Activated CD4-positive, alpha-beta T cell treated with anti-CD3 and anti-CD28 coated beads, Interleukin-2, amount 10 ng/mL, durations not matched to agents 7 days and 5 days (primary cell): ENCODE data around the gene PPP2R2D. TPM values are rescaled to one million over a fixed set of nuclear protein-coding genes. Genes with fewer than 3 reads are reported as not detected.

Experiments
- CTCF ChIA-PET: fragments of 350-600 bp; sonication (Branson Sonifier 250); formaldehyde crosslinking; loops from one replicate; lab custom pipeline; 2021; ENCODE audit warnings: antibody characterized with exemption; lab: Charles Lee
- POLR2A ChIA-PET: fragments of 350-600 bp; sonication (Branson Sonifier 250); formaldehyde crosslinking; loops from one replicate; lab custom pipeline; 2021; ENCODE audit warnings: antibody characterized with exemption; lab: Charles Lee
- DNase-seq: peaks from one replicate; pipeline ENCODE4 v3.0.0-alpha.2; 2020
- H3K27ac Mint-ChIP-seq: one replicate; pipeline ENCODE4 v1.8.0; 2021; ENCODE audit warnings: mild to moderate bottlenecking, moderate library complexity, mixed read lengths
- H3K27me3 Mint-ChIP-seq: one replicate; pipeline ENCODE4 v1.8.0; 2021; ENCODE audit warnings: mixed read lengths
- H3K36me3 Mint-ChIP-seq: one replicate; pipeline ENCODE4 v1.8.0; 2021; ENCODE audit warnings: low read depth, mixed read lengths
- H3K4me1 Mint-ChIP-seq: one replicate; pipeline ENCODE4 v1.8.0; 2021; ENCODE audit warnings: mixed read lengths
- H3K4me3 Mint-ChIP-seq: one replicate; pipeline ENCODE4 v1.8.0; 2021; ENCODE audit warnings: mild to moderate bottlenecking, moderate library complexity, mixed read lengths
- H3K9me3 Mint-ChIP-seq: one replicate; pipeline ENCODE4 v1.8.0; 2021; ENCODE audit warnings: mixed read lengths
- total RNA-seq, 2 experiments: library from RNA; stranded (reverse); gene quantifications; one replicate each; pipeline ENCODE4 v1.2.3, GENCODE V29; 2021

PPP2R2D gene
- total RNA-seq, 2 experiments from 2014 or later: 38.5 to 43.1 TPM

DNA sequence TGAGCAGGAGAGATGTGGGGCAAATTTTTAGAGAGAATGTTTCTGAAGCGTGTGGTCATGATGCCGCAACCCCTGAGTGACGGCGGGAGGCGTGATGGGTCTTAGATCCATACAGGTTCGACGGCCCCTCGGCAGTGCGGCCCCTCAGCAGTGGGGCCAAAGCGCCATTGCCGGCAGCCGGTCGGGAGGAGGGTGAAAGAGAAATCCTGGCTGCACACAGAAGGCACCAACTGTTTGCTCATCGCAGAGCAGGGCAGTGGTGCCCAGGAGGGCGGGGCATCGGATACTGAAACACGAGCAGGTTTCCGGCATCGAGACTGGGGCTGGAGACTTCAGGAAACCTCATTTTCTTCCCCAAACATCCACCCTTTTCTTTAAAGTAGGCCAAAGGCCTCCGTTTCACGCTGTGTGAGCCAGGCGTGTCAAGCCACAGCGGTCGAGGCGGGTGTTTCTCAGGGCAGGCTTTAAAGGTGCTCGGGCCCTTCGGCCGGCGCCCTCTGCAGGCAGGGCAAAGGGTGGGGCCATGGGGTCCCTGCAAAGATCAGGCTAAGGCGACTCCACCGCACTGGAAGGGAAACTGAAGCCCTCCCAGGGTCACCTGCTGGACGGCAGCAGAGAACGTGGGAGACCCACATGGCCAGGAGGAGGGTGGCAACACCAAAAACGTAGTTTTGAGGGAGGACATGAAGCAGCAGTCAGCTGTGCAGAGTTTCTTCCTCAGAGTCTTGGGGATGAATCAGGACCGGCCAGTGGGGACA, 42.0 kb upstream of the PPP2R2D start:
- CTCF ChIA-PET: no interaction called here
- no peaks in the 10 kb centered on the region for H3K4me1 Mint-ChIP-seq

DNA sequence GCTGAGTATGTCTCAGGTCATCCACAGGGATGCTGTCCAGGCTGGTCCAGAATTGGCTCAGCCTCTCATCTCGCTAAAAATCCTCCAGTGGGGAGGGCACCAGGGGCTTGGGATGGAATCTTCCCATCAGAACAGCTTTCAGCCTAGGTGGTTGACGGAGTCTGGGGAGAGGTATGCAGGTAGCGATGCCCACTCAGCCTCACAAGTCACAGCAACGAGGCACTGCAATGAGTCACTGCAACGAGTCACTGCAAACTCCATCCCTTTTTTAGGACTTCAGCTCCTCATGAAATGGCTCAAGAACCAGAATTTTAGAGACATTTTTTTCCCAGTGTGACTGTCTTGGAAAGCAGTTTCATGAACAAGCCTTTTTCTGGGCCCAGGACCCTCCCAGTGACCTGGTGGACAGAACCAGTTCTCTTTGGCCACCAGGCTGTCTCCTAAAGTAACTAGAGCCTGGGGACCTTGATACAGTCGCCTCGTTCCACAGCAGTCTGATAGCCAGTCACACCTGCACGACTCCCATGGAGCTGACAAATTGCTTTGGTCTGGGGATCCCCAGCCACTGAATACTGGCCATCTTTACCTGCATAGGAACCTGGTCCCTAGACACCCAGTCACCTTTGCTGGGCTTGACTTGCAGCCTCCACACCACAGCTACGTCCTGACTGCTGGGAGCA, 41.3 kb upstream of the PPP2R2D start:
- Mint-ChIP-seq H3K4me3 (no peak overlapping the region), H3K9me3 (no peaks in the 10 kb centered on the region), H3K27me3 (peaks cover 6% of the 10 kb centered on the region), H3K27ac (no peak overlapping the region), H3K36me3 (no peaks in the 10 kb centered on the region), H3K4me1 (no peaks in the 10 kb centered on the region)
- CTCF ChIA-PET: interaction anchor here (1.1 kb wide), 1 partner anchor 26 kb away, joined by 3 read pairs; no protein-coding TSS in a partner anchor
- POLR2A ChIA-PET: no interaction called here
- no peak for DNase-seq

More for the DNA sequence above, 42.0 kb upstream of the PPP2R2D start:
- Mint-ChIP-seq H3K27ac (no peak overlapping the region), H3K9me3 (no peaks in the 10 kb centered on the region), H3K27me3 (peaks cover 6% of the 10 kb centered on the region), H3K4me3 (no peak overlapping the region), H3K36me3 (no peaks in the 10 kb centered on the region)
- no peak for DNase-seq
- POLR2A ChIA-PET: no interaction called here

DNA sequence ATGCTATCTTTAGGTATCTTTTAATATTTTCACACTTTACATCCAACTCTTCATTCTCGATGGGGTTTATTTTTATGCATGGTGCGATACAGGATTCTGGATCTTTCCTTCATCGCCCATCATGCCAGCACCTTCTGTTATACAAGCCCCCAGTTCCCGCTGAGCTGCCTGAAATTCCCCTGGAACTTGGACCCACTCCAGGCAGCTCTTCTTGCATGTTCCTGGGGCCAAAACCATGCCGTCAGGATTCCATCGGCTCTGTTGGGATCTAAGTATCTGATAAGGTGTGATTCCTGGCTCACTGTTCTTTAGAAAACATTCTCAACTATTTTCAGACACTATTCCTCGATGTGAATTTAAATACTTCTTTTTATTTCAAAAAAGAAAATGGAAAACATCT, 40.5 kb upstream of the PPP2R2D start:
- no peaks in the 10 kb centered on the region for H3K36me3 Mint-ChIP-seq
- no peaks in the 10 kb centered on the region for H3K4me1 Mint-ChIP-seq
- no peak overlapping the region for H3K4me3 Mint-ChIP-seq
- no peaks in the 10 kb centered on the region for H3K9me3 Mint-ChIP-seq
- H3K27me3 Mint-ChIP-seq: peaks cover 6% of the 10 kb centered on the region
- H3K27ac Mint-ChIP-seq: no peak overlapping the region
- CTCF ChIA-PET: interaction anchor here (1.1 kb wide), 1 partner anchor 25 kb away, joined by 3 read pairs; no protein-coding TSS in a partner anchor
- POLR2A ChIA-PET: no interaction called here
- no peak for DNase-seq

DNA sequence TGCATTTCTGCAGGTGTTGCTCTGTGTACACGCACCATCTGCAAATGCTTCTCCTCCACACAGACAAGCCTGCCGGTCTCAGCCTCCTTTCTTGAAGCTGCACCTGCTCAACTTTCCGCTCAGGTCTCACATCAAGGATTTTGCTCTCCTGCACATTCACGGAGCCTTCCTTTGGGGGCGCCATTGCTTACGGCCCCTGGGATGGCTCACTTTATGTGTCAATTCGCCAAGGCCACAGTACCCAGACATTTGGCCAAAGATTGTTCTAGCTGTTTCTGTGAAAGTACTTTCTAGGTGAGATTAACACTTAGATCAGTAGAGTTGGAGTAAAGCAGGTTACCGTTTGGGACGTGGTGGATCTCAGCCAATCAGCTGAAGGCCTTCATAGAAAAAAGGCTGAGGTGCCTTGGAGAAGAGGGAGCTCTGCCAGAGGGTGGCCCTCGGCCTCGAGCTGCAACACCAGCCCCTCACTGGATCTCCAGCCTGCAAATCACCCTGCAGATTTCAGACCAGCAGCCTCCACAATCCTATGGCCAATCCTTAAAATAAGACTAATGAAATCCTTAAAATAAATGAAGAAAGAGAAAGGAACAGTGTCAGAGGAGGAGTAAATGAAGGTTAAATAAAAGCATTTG, 39.9 kb upstream of the PPP2R2D start:
- Mint-ChIP-seq H3K27me3 (peaks cover 6% of the 10 kb centered on the region), H3K4me1 (no peaks in the 10 kb centered on the region), H3K36me3 (no peaks in the 10 kb centered on the region), H3K4me3 (no peak overlapping the region), H3K27ac (no peak overlapping the region), H3K9me3 (no peaks in the 10 kb centered on the region)
- ChIA-PET POLR2A (no interaction called here), CTCF (no interaction called here)
- DNase-seq: no peak

DNA sequence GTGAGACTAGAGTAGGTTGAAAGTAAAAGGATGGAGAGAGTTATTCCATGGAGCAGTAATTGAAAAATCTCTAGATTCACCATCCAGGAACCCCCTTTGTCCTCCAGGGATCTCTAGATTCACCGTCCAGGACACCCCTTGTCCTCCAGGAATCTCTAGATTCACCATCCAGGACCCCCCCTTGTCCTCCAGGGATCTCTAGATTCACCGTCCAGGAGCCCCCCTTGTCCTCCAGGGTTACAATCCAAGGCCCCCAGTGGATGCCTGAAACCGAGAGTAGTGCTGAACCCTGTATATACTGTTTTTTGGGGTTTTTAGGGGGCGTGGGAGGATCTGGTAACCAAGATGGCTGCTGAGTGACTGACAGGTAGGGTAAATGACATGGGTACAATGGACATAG, 38.3 kb upstream of the PPP2R2D start:
- Mint-ChIP-seq H3K36me3 (no peaks in the 10 kb centered on the region), H3K9me3 (no peaks in the 10 kb centered on the region), H3K27ac (no peak overlapping the region), H3K4me1 (no peaks in the 10 kb centered on the region), H3K4me3 (no peak overlapping the region), H3K27me3 (peaks cover 6% of the 10 kb centered on the region)
- POLR2A ChIA-PET: no interaction called here
- CTCF ChIA-PET: no interaction called here
- no peak for DNase-seq

DNA sequence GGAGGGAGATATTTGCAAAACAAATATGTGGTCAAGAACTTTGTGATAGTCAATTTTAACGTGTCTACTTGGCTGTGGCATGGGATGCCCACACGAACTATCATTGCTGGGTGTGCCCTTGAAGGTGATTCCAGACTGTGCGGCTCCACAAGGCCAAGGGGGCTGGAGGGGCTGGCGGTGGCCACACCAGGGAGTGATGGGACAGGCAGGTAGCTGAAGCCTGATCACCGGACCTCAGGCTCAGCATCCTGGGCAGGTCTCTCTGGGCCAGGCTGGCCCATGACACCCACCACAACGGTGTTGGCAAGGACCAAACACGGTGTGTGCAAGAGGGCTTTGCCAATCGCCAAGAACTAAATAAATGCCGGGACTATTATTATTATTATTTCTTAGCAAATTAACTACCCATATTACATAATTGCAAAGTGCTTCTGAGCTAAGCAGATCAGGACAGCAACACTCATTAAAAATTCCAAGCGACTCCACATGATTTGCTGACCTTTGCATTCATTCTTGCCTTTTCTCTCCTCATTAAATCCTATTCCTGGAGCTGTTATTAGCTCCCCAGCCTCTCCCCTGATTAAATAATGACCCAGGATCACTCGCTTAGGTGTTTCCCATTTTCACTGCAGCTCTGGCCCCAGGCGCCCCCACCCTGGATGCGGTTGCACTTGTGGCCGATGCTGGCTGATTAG, 35.4 kb upstream of the PPP2R2D start:
- Mint-ChIP-seq H3K4me1 (no peaks in the 10 kb centered on the region), H3K9me3 (no peaks in the 10 kb centered on the region)
- DNase-seq: no peak

DNA sequence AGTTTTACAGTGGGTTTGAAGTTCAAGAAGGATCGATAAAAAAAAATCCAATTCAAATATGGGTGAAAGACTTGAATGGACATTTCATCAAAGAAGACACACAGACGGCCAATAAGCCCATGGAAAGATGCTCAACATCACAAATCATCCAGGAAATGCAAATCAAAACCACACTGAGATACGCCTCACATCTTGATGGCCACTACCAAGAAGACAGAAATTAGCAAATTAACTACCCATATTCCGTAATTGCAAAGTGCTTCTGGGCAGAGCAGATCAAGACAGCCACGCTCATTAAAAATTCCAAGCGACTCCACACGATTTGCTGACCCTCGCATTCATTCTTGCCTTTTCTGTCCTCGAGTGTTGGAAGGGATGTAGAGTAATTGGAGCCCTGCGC, 34.1 kb upstream of the PPP2R2D start:
- POLR2A ChIA-PET: no interaction called here
- no peak overlapping the region for H3K4me3 Mint-ChIP-seq
- H3K4me1 Mint-ChIP-seq: no peaks in the 10 kb centered on the region
- DNase-seq: no peak
- H3K27me3 Mint-ChIP-seq: no peaks in the 10 kb centered on the region
- H3K9me3 Mint-ChIP-seq: no peaks in the 10 kb centered on the region
- H3K27ac Mint-ChIP-seq: no peak overlapping the region
- CTCF ChIA-PET: no interaction called here
- H3K36me3 Mint-ChIP-seq: no peaks in the 10 kb centered on the region

More for the DNA sequence above, 35.4 kb upstream of the PPP2R2D start:
- H3K4me3 Mint-ChIP-seq: no peak overlapping the region
- no peak overlapping the region for H3K27ac Mint-ChIP-seq
- POLR2A ChIA-PET: no interaction called here
- peaks cover 6% of the 10 kb centered on the region for H3K27me3 Mint-ChIP-seq
- no peaks in the 10 kb centered on the region for H3K36me3 Mint-ChIP-seq
- CTCF ChIA-PET: no interaction called here

DNA sequence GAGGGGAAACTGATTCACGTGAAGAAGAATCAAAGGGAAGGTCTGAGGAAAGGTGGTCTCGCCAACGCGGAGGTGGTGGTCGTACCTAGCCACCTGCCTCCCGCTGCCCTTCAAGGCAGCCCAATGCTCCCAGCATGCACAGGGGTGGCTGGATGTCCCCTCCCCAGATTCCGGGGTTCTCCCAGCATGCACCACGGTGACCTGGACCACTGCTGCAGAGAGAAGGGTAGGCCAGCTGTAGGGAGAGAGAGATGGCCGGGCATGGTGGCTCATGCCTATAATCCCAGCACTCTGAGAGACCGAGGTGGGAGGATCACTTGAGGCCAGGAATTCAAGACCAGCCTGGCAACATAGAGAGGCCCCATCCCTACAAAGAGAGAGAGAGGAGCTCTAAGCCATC, 32.4 kb upstream of the PPP2R2D start:
- ChIA-PET CTCF (no interaction called here), POLR2A (no interaction called here)
- no peaks in the 10 kb centered on the region for H3K36me3 Mint-ChIP-seq

DNA sequence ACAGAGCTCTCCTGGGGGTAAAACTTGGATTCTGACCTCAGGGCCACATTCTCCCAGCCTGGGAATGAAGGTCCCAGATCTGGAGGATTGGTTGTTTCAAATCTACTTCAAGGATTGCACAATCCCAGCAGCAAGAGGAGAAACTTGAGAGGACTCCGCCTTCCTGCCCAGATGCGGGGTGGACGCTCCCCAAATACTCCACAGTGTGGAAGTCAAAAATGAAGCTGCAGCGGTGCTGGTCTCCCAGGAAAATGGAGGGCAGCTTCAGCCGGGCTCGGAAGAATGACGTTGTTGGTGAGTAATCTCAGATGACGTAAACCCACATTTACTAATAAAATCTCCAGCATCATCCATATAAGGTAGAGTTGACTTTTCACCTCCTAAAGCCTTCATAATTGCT, 31.5 kb upstream of the PPP2R2D start:
- ChIA-PET CTCF (no interaction called here), POLR2A (no interaction called here)
- no peaks in the 10 kb centered on the region for H3K9me3 Mint-ChIP-seq

More for the DNA sequence above, 32.4 kb upstream of the PPP2R2D start:
- H3K4me3 Mint-ChIP-seq: no peak overlapping the region
- H3K9me3 Mint-ChIP-seq: no peaks in the 10 kb centered on the region
- H3K27me3 Mint-ChIP-seq: no peaks in the 10 kb centered on the region
- no peaks in the 10 kb centered on the region for H3K4me1 Mint-ChIP-seq
- H3K27ac Mint-ChIP-seq: no peak overlapping the region
- DNase-seq: no peak

DNA sequence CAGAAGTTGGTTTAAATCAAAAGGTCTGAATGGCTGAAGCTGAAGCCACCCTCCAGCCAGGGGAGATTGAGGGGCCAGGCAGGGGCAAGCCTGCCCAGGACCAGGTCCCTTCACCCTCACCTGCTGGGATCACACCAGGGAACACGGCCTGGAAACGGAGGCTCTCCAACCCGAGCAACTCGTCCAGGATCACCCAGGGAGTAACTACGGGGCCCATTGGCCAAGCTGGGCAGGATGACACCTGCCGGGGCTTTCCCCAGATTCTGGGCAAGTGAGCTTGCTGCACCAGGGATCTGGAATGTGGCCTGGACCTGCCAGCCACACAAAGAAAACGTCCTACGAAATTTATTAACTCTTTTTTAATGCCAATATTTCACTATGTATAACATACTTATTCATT, 30.4 kb upstream of the PPP2R2D start:
- no peak overlapping the region for H3K4me3 Mint-ChIP-seq
- peaks cover 1% of the 10 kb centered on the region for H3K4me1 Mint-ChIP-seq
- no peaks in the 10 kb centered on the region for H3K27me3 Mint-ChIP-seq
- CTCF ChIA-PET: no interaction called here
- DNase-seq: no peak
- H3K36me3 Mint-ChIP-seq: no peaks in the 10 kb centered on the region
- H3K27ac Mint-ChIP-seq: no peak overlapping the region
- H3K9me3 Mint-ChIP-seq: no peaks in the 10 kb centered on the region
- POLR2A ChIA-PET: no interaction called here

More for the DNA sequence above, 31.5 kb upstream of the PPP2R2D start:
- H3K36me3 Mint-ChIP-seq: no peaks in the 10 kb centered on the region
- DNase-seq: no peak
- no peaks in the 10 kb centered on the region for H3K27me3 Mint-ChIP-seq
- H3K27ac Mint-ChIP-seq: no peak overlapping the region
- no peaks in the 10 kb centered on the region for H3K4me1 Mint-ChIP-seq
- H3K4me3 Mint-ChIP-seq: no peak overlapping the region

DNA sequence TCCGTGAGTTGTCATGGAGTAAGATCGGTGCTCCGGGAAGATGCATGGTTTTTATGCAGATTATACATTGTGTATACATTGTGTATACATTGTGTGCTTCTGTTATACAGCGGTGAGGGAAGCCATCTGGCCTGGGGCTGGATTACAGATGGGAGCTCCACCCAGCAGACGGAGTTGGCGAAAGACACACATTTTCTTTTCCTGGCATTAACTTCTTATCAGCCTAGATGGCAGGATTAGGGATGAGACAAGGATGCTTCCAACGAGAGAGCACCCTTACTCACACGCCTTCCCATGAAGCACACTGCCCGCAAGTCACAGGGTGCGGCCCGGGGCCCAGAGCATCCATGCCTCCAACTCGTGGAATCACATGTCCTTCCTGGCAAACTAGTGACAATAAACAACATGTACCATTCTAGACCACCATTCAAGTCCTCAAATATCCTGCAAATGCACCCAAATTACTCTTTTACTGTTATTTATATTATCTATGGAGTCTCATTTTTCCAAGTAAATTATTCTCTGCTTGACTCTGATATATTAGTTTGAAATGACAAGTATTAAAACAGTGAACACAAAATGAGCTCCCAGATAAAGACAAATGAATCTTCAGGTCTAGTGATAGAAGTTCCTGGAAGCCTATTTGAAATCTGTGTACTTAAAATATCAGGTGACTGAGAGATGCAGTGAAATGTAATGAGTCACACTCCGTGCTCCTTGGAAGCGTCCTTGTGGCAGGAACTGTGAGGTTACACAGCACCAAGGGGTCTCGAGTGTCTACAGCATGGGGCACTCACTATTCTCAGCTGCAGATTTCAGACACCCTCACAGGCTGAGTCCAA, 29.8 kb upstream of the PPP2R2D start:
- no peaks in the 10 kb centered on the region for H3K36me3 Mint-ChIP-seq
- POLR2A ChIA-PET: no interaction called here
- no peaks in the 10 kb centered on the region for H3K27me3 Mint-ChIP-seq
- H3K9me3 Mint-ChIP-seq: no peaks in the 10 kb centered on the region
- H3K4me1 Mint-ChIP-seq: peaks cover 1% of the 10 kb centered on the region
- no peak overlapping the region for H3K4me3 Mint-ChIP-seq
- CTCF ChIA-PET: no interaction called here
- H3K27ac Mint-ChIP-seq: no peak overlapping the region
- DNase-seq: no peak

DNA sequence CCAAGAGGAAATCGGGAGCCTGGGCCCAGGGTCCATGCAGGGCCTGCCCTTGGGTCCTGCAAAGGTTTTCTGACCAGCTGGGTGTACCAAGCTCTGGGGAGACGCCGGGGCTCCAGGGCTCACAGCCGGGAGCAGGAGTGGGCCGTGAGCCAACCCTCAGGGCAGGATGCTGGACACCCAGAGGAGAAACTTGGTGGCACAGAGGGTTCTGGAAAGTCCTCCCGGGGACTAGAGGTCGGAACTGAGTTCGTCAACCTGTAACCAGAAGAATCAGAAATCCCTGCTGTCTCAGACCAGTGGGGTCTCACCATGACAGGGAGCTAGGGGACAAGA, 29.2 kb upstream of the PPP2R2D start:
- no peaks in the 10 kb centered on the region for H3K9me3 Mint-ChIP-seq
- no peak for DNase-seq
- no peaks in the 10 kb centered on the region for H3K27me3 Mint-ChIP-seq
- ChIA-PET POLR2A (no interaction called here), CTCF (no interaction called here)
- no peak overlapping the region for H3K27ac Mint-ChIP-seq
- peaks cover 1% of the 10 kb centered on the region for H3K4me1 Mint-ChIP-seq
- no peaks in the 10 kb centered on the region for H3K36me3 Mint-ChIP-seq
- H3K4me3 Mint-ChIP-seq: no peak overlapping the region
